Right lung (tissue), 5 donors: ENCODE results near the gene COQ10A. TPM values are rescaled to one million over a fixed set of nuclear protein-coding genes. Genes with fewer than 3 reads are reported as not detected.
"Not testable (repeated sequence)": the region's sequence is repeated elsewhere in the genome, so short reads cannot be mapped to it uniquely, and the experiment has no call there.

Experiments
- DNase-seq, 2 donors: peaks; one replicate each; pipeline ENCODE4 v3.0.0-alpha.2; 2013
- polyA plus RNA-seq, 5 donors: library from polyadenylated mRNA; unstranded; fragments of 120-200 nt; gene quantifications; one replicate each; pipeline versions ENCODE4 v1.2.1 to v1.2.3, GENCODE V29; 2013; ENCODE audit warnings: inconsistent platforms in 1 of 5, low replicate concordance in 1 of 5; ENCODE audit not compliant: insufficient read length in 5 of 5, insufficient read depth in 1 of 5

COQ10A gene
- polyA plus RNA-seq, 5 donors, result 15.3 to 17.9 (median 15.8) TPM

DNA sequence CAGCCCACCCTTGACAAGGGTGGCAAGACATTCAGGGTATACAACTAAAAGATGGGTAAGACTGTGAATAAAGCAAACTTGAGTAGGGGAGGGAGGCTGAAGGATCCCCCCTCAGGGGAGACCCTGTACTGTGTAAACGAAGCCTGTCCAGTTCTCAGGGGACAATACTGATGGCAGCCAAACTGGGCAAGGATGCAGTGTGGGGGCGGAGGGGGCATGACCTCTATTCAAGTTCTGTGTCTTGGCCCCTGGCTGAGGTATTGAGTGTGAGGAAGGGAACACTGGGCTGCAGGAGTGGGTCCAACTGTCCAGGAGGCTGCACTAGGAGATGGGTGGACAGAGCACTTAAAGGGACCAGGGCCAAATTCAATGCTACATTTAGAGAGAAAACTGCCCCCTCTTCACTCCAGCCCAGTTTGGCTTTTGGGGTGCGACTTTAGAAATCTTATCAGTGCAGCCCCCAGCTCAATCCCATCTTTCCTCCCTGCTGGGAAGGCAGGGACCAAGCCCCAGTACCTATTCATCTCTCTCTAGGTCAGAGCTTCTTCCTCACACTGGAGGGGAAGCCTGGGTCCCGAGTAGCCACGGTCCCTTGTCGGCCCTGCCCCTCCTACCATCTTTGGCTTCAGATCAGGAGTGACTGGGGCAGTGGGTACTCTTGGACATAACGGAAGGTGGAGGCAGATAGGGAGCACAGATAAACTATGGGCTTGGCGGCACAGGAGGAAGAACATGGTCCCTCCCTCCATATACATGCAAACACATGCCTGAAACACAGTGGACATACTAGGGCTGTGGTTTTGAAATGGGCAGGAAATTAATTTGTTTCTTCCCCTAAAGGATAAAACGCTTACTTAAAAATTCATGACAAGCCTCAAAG is 25.1 kb upstream of the COQ10A start:
- no peak for DNase-seq

DNA sequence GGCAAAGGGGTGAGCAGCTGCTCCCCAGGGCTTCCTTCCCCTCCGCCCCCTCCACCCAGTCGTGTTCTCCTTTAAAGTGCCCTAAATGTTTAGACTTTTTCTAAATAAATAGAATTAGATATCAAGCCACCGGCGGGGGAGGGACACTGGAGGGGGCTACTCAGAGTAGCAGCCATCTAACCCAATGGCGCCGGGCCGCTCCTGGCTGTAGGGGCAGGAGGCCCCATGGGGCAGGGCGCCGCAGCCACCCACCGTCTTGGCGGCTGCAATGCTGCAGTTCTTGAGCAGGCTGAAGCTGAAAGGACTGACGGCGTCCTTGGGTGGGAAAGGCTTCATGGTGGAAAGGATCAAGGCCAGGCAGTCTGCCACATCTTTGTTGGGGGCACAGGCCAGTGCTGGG is 23.8 kb upstream of the COQ10A start:
- DNase-seq, result no peak

DNA sequence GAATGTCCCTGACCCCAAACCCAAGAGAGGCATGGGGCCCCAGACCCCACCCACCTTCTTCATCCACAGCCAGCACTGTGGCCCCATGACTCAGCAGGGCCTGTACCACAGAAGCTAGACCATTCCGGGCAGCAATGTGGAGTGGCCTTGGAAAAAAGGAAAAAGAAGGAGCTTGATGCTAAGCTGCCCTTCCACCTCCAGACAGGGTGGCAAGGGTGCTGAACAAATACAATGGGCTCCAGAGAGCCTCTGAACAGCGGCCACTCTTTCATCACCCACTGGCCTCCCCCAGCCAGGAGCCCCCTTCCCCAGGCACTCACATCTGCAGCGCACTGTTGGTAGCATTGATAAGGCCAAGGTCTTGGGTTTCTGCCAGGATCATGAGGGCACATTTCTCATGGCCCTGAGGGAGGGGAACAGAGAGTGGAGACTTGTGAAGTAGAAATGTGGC is 23.0 kb upstream of the COQ10A start:
- peak; percentile 29 to 30 for DNase-seq

DNA sequence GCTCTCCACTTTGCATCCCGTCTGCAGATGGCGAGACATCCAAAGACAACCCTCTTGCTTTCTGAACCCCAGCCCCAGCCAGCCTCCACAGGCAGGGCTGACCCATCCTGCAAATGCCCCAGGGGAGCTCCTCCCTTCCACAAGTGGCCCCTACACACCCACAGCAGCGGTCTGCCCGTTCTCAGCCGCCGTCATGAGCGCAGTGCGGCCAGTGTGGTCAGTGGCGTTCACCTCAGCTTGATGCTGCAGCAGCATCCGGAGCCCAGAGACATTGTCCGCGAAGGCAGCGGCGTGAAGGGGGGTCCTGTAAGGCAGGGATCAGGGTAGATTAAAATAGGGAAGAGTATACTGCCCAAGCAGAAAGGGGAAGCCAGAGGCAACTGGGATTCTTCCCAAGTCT is 22.2 kb upstream of the COQ10A start:
- DNase-seq, result no peak

DNA sequence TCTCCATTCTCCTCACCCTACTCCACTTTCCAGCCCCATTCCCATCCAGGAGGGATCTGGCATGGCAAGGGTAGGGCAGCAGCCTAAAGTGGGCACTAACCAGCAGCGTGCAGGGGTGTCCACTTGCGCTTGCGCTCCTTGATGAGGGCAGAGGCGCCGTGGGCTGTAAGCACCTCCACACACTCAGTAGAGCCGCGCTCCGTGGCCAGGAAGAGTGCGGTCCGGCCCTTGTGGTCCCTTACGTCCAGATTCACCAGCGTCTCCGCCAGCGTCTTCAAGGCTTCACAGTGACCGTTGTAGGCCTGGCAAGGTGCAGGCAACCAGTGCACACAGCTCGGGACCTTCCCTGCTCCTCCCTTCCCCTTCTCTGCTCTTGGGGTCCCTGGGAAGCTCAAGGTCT is 18.8 kb upstream of the COQ10A start:
- no peak for DNase-seq

DNA sequence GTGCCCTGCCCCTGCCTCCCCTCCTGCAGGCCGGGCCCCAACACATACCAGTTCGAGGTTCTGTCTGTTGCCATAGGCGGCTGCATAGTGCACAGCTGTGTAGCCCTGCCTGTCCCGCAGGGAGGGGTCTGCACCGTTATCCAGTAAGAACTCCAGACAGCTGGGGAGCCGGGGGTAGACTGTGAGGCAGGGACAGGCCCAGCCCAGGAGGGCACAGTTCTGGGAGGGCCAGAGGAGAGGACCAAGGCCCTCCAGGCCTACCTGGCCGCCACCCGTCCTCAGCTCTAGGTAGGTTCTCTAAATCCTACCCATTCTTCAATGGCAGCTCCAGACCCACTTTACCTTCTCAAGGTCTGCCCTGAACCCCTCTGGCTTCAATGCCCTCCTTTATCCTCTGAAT is 18.0 kb upstream of the COQ10A start:
- DNase-seq, result no peak

DNA sequence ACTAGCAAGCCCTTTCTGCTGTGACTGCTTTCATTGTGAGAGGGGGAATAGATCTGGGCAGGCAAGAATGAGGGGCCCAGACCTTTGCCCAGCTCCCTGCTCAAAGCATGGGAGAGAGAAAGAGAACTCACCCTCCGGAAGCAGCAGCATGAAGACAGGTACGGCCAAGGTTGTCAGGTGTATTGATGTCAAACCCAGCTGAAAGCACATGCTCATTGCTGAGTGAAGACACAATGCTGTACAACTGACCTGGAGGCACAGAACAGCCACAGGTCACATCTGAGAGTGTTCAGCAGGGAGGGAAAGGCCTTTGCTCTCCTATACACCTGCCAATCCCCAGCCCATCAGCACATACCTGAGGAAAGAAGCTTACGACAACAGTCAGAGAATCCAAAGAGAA is 14.1 kb upstream of the COQ10A start:
- DNase-seq, result no peak

DNA sequence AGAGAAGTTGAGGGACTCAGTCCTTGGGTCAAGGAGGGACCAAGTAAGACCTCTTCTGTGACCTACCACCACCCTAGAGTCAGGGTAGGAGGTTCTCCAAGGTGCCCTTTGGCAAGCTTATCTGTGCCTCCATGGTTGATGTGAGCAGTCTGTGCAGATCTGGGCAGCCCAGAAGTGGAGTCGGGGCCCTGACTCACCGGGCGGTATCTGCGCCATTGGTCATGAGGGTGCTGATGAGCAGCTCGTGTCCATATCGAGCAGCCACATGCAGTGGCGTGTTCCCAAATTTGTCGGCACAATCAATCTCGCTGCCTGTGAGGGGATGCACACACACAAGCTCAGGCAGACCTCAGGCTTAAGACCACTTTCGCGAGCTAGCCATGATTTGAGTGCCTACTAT is 13.7 kb upstream of the COQ10A start:
- no peak for DNase-seq

DNA sequence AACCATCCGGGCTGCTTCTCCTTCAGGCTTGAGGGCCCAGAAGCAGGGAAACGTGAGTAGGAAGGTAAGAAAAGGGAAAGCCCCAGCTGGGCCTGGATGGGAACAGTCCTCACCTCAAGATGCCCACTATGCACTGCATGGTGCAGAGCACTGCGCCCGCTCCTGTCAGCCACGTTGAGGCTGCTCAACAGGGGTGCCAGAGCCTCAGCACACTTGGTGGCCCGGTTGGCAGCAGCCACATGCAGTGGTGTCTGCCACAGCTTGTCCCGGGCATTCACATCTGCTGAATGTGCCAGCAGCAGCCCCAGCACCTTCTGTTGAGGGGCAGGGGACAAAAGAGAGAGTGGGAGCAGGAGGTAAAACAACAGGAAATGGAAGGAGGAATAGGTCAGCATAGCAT is 11.1 kb upstream of the COQ10A start:
- DNase-seq, result no peak

DNA sequence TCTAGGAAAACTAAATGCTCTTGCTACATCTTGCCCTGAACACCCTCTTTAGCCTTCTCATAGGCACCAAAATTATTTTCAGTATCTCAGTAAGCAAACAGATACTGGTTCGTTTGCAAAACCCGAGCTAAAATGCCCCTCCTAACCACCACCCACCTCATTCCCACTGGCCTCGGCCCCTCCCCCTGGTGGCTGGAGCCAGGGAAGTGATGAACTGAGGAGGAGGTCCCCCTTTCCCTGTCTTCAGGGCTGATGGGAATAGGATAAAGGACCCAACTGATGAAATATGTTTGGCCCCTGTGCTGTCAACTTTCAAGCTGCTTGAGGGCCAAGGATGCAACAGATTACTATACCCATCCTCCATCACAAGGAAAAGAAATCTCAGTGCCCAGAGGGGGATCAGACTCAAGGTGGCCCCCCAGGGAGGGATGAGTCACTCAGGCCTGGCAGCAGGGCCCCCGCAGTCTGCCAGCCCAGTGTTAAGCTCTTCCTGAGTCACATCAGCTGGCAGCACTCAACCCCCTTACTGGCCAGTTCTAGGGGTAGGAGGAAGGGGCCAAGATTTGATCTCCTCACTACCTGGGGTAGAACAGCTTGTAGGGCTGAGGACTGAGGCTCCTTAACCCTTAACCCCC is 10.3 kb upstream of the COQ10A start:
- no peak for DNase-seq

DNA sequence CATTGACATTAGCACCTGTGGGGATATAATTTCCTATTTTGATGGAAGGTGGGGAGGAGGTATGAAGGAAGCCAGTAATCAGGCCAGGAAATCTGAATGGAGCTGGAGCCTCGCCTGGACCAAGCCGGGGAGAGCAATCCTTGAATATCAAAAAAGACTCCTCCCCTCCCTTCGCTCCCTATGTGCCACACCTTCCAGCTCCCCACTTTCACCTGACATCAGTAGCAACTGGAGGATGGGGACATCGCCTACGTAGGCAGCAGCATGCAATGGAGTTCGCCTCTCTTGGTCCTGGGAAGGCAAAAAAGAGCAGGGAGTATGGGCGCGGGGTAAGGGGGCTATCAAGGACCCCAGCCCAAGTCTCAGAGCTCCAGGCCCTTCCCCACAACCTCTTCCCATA is 9.7 kb upstream of the COQ10A start:
- DNase-seq, result no peak

DNA sequence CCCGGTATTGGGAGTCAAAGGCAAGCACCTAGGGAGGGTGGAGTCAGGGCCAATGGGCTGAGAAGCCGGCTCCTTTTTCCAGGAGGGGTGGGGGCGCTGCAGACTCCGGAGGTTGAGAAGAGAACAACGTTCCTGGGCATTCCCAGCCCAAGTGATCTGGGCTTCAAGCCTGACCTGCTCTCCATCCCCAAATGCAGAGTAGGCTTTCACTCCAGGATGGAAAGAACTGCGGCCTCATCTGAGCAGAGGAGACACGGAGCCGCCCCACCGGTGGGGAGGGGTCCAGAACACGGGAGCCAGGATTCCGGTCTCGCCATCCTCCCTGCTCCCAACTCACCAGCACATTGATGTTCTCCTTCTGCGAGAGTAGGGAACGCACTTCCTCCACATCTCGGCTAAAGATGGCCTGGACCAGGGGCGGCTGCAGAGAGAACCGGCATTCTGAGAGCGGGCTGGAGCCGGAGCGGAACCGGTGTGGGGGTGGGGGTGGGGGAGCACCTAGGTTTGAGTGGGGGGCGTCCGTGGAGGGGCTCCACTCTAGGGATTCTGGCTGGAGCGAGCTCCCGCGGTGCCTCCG is 9.2 kb upstream of the COQ10A start:
- no peak for DNase-seq

DNA sequence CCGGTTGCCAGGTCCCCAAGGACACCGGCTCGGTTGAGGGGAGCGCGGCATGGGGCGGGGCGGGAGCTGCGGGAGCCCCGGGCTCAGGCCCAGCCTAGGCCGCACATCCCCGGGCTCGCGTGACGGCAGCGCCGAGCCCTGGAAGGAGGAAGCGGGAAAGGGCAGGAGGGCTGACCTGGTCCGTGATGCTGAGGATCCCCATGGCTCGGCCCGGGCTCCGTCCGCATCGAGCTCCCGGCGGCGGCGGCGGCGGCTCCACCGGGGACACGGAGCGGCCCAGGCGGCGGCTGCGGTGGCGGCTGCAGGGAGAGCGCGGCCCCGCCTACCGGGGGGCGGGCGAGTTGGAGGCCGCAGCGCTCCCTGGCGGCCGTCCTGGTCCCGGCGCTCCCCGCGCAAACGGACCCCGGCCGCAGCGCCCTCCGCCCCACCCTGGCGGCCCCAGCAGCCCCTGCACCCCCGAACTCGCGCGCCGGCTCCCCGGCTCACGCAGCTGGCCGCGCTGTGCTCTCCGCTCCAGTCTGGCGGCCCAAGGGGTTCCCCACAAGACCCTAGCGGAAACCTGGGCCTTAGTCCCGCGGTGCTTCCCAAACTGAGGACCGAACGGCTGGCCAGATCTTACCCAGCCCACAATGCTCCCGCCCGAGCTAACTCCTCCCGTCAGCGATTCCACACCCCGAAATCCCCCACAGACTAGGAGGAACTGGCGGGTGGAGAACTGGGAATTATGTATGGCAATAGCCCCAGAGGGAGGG is 8.5 kb upstream of the COQ10A start, which contains the start of gene ANKRD52:
TSS of gene ANKRD52 (minus strand) at position 317 of the 752 bp plus-strand sequence. CDS start at position 202, 115 bp downstream.
- peak; percentile 81 to 85 for DNase-seq

DNA sequence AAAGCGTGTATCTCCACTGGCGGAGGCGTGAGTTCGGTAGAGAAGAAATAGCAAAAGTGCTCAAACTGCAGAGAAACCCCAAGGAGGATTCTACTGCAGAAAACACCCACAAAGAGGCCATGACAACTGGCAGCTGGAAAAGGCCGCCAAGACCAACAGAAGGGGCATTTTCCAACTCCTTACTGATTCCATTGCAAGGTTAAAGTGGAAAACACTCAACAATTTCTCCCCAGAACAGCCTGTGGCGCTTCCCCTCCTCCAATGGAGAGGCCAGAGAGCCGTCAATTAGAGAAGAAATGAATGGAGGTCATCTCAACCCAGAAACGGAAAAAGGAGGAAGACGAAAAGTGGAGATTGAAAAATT is 7.9 kb upstream of the COQ10A start:
- no peak for DNase-seq

DNA sequence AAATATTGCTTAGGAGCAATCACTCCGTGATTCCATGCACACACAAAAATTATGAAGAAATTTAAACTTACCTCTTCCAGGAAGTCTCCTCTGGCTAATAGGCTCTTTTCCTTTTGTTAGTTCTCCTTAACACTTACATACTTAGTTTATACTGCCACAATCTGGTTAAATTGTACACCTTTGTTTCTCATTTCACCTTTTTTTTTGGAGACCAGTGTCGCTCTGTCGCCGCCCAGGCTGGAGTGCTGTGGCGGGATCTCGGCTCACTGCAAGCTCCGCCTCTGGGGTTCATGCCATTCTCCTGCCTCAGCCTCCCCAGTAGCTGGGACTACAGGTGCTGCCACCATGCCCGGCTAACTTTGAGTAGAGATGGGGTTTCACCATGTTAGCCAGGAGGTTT is 6.4 kb upstream of the COQ10A start:
- DNase-seq, result no peak

DNA sequence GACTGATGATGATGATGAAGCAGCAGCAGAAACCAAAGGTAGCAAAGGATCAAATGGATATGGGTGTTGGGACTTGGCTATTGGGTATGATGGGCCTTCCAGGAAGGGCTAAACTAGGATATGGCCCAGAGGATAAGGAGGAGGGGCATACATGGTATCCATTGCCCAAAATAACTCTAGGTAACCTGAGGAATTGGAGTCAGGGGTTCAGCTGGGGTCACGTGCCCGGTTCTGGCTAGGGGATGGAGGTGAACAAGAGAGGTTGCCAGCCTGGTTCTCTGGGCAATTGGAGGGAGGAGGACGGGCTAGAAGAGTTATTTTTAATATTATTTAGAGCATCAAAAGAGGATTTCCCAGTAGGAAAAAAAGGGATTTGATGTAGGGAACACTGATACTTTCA is 5.8 kb upstream of the COQ10A start:
- DNase-seq, result no peak

DNA sequence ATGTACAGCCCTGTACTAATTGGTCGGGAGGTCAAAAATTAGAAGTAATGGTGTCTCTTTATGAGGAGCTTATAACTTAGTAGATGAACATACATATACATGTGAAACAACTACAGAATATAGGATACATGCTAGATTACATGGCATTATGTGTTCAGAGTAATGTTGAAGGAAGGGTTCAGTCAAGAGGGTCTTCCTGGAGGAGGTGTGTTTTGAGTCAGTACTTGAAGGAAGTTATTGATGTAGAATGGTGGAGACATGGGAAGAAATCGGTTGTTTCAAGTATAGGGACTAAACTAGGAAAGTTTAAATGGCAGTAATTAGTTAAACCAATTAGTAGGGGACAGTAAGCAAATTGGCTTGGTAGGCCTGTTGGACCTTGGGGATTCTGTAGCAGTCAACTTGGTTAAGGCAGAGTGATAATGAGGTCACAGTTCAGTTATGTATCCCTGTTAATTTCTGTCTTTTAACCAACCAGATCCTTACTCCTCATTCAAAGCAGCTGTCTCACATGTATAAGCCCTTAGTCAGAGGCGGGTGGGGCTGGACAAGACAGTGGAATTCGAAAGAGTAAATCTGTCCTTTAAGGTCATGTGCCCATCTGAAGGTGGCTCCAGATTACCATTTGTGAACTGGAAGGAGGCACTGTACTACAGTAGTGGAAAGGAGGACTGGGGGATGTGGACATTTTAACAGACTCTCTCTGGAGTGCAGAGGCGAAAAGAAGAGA is 5.1 kb upstream of the COQ10A start:
- no peak for DNase-seq

DNA sequence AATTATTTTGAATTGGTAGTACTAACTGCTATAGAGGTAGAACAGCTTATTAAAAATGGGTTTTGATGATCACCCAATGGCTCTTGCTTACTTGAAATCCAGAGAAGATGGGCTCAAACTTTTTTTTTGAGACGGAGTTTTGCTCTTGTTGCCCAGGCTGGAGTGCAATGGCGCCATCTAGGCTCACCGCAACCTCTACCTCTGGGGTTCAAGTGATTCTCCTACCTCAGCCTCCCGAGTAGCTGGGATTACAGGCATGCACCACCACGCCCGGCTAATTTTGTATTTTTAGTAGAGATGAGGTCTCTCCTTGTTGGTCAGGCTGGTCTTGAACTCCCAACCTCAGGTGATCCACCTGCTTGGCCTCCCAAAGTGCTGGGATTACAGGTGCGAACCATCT is 3.8 kb upstream of the COQ10A start:
- not testable (repeated sequence) for DNase-seq

DNA sequence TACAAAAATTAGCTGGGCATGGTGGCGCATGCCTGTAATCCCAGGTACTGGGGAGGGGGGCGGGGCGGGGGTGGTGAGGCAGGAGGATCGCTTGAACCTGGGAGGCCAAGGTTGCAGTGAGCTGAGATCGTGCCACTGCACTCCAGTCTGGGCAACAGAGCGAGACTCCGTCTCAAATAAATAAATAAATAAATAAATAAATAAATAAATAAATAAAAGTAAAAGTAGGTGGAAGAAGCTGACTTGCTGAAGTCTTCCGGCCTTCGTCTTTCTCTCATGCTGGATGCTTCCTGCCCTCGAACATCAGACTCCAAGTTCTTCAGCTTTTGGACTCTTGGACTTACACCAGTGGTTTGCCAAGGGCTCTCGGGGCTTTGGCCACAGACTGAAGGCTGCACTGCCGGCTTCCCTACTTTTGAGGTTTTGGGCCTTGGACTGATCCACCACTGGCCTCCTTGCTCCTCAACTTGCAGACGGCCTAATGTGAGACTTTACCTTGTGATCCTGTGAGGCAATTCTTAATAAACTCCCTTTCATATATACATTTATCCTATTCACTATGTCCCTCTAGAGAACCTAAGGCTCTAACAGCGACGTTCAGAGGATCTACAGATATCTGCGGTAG is 562 bp upstream of the COQ10A start:
- DNase-seq, result not testable (repeated sequence)

DNA sequence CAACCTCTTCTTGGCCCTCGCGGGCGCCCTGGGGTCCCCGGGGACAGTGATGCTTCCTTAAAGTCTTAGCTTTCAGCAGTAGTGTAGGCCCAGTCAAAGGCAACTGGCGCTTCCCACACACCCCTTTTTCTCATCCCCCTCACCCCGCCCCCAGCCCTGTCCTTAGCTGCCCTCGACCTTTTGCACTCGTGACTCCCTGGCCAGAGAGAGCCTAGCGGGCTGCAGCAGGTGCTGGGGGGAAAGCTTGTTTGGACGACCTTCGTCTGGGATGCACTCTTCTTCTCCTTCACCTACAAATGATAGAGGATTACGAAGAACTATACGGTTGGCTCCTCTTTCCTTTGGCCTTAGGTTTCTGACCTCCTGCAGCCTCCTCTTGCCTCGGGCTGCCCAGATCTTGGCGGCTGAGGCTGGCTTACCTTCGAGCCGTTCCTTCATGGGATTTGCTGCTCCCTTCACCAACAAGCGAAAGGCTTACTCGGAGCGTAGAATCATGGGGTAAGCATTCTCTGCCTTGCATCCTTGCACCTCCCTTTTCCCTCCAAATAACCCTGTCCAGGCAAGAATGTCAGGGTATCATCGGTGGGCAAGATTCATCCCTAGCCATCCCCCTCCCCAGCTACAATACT is 815 bp downstream of the COQ10A start:
- no peak for DNase-seq

DNA sequence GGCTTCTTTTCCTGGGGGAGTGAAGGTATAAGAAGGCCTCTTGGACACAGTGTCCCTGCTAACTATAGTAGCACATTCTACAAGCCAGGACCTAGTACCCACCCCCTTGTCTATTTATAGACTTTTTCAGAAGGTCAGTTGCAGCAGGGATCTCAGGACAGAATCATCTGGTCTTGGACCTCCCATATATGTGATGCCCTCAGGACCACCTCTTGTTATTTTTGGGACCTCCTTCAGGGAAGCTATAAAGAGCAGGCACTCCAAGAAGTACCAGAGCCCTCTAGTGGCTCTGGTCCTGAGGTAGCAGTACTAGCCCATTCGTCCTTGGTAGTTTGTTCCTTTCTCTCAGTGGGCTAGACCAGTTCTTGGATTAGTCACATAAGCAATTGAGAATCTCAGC is 4.3 kb downstream of the COQ10A start:
- DNase-seq, result no peak
